ENCODE measurements around the gene KMT2E.

The KMT2E gene

GRCh38 chr7:105161366-105161765 lies 147.4 kb downstream of the KMT2E start:
- Mint-ChIP-seq H3K9me3 (no peaks in the 10 kb centered on the region), H3K27ac (no peak overlapping the region), H3K36me3 (ENCODE audit: low read depth) (peaks cover 60% of the 10 kb centered on the region), H3K27me3 (no peaks in the 10 kb centered on the region), H3K4me3 (no peak overlapping the region), H3K4me1 (ENCODE audit: low read depth) (no peaks in the 10 kb centered on the region)
- intact Hi-C loops (cut with micrococcal nuclease), result no loop called here
